Mucosa of descending colon (tissue), 3 donors: ENCODE measurements around the gene FMOD. TPM values are rescaled to one million over a fixed set of nuclear protein-coding genes. Genes with fewer than 3 reads are reported as not detected.

Experiments used
- ATAC-seq: fragments of 200-7000 bp; cut with Tn5 transposase; one replicate; pipeline ENCODE4 v1.9.1; 2020; ENCODE audit warnings: mild to moderate bottlenecking, moderate library complexity
- DNase-seq, 3 donors: peaks; one replicate each; pipeline ENCODE4 v3.0.0-alpha.2; 2020
- H3K36me3 ChIP-seq: fragments of 200-600 bp; one replicate; pipeline ENCODE4 v1.8.0; 2021; ENCODE audit warnings: low read depth, mild to moderate bottlenecking
- H3K4me1 ChIP-seq: fragments of 200-600 bp; one replicate; pipeline ENCODE4 v1.8.0; 2021; ENCODE audit warnings: low read depth, mild to moderate bottlenecking
- H3K4me3 ChIP-seq: fragments of 200-600 bp; one replicate; pipeline ENCODE4 v1.8.0; 2021; ENCODE audit warnings: mild to moderate bottlenecking
- H3K9me3 ChIP-seq: fragments of 200-600 bp; one replicate; pipeline ENCODE4 v1.8.0; 2021; ENCODE audit warnings: mild to moderate bottlenecking
- CTCF ChIP-seq: fragments of 200-600 bp; IDR thresholded peaks from one replicate; pipeline ENCODE4 v1.8.0; 2022; ENCODE audit warnings: antibody characterized with exemption, mild to moderate bottlenecking
- intact Hi-C, 2 donors: fragments of 100-400 bp; cut with DNase I in 1 of 2; cut with micrococcal nuclease in 1 of 2; formaldehyde crosslinking; loops; one replicate each; pipeline versions ENCODE4 v1.11.0 to v1.11.1; 2022; cut with DNase I, micrococcal nuclease
- total RNA-seq, 3 donors: library from RNA; stranded (reverse); fragmentation: NEBNext Ultra II Directional in 2 of 3; extraction: Animal tissue kit (Norgen Biotek cat#: 25700) in 2 of 3; gene quantifications; one replicate each; pipeline versions ENCODE4 v1.2.1 to v1.2.4, GENCODE V29; 2021 to 2023
- donor health status: DM: no; HTN: no; CAD: no; lungs with moderate emphysema.
- donor health status: DM: no; HTN: no; CAD: no.
- donor health status: DM: no; HTN: yes; CAD: no.

The FMOD gene
- total RNA-seq, 3 donors from 2014 or later = 26.6 to 45.7 (median 33.3) TPM

GRCh38 chr1:203331224-203331623 is 19.7 kb downstream of the FMOD start:
- no peaks in the 10 kb centered on the region for H3K36me3 ChIP-seq
- H3K9me3 ChIP-seq = no peaks in the 10 kb centered on the region
- ATAC-seq (no peak), DNase-seq (no peak)
- no peak for TF ChIP-seq CTCF
- H3K4me3 ChIP-seq = no peak overlapping the region
- peaks cover 15% of the 10 kb centered on the region for H3K4me1 ChIP-seq
- intact Hi-C loops = loop anchor here in 1 of 2 donors (5.0 kb wide), 1 partner anchor 59 kb away; no protein-coding TSS in a partner anchor

- H3K36me3 ChIP-seq = no peaks in the 10 kb centered on the region
- no peak for TF ChIP-seq CTCF
- H3K4me1 ChIP-seq = peaks cover 40% of the 10 kb centered on the region
- ATAC-seq (peak; percentile 3), DNase-seq (peak; percentile 73 to 81 (median 81))
- no peaks in the 10 kb centered on the region for H3K9me3 ChIP-seq
- H3K4me3 ChIP-seq = no peak overlapping the region
- intact Hi-C loops = no loop called here
Observed at GRCh38 chr1:203328714-203329122, 22.2 kb downstream of the FMOD start.

GRCh38 chr1:203327684-203328457 is 23.1 kb downstream of the FMOD start:
- no peak for TF ChIP-seq CTCF
- DNase-seq (peak in 1 of 3 donors; percentile 82), ATAC-seq (peak; percentile 57)
- intact Hi-C loops = no loop called here
- Histone ChIP-seq H3K4me1 (peaks cover 48% of the 10 kb centered on the region), H3K4me3 (no peak overlapping the region), H3K9me3 (no peaks in the 10 kb centered on the region), H3K36me3 (no peaks in the 10 kb centered on the region)

- H3K4me3 ChIP-seq = no peak overlapping the region
- DNase-seq (peak; percentile 95 to 98 (median 97)), ATAC-seq (peak; percentile 83)
- peaks cover 56% of the 10 kb centered on the region for H3K4me1 ChIP-seq
- H3K36me3 ChIP-seq = no peaks in the 10 kb centered on the region
- TF ChIP-seq CTCF = no peak
- intact Hi-C loops = no loop called here
- no peaks in the 10 kb centered on the region for H3K9me3 ChIP-seq
Observed at GRCh38 chr1:203326830-203327683, 23.9 kb downstream of the FMOD start.

- intact Hi-C loops = no loop called here
- no peak for TF ChIP-seq CTCF
- ATAC-seq (peak; percentile 15), DNase-seq (peak; percentile 81 to 87 (median 82))
- Histone ChIP-seq H3K4me3 (no peak overlapping the region), H3K9me3 (no peaks in the 10 kb centered on the region), H3K4me1 (peaks cover 71% of the 10 kb centered on the region), H3K36me3 (no peaks in the 10 kb centered on the region)
Observed at GRCh38 chr1:203325418-203326091, 25.4 kb downstream of the FMOD start.
